Esophagus muscularis mucosa (tissue), 4 donors: ENCODE data around the gene ST8SIA2. TPM values are rescaled to one million over a fixed set of nuclear protein-coding genes. Genes with fewer than 3 reads are reported as not detected.

Source experiments
- DNase-seq: peaks from one replicate; pipeline ENCODE4 v3.0.0-alpha.2; 2017; ENCODE audit errors: extremely low spot score
- H3K27ac ChIP-seq, 4 donors: fragments of 200-600 bp; sonication (generic); replicated peaks in 1 of 4; 1 replicate in 3 of 4; 2 replicates in 1 of 4; pipeline ENCODE4 v1.5.1; 2016 to 2019; ENCODE audit warnings: mild to moderate bottlenecking in 1 of 4
- H3K27me3 ChIP-seq, 4 donors: fragments of 200-600 bp; sonication (generic); one replicate each; pipeline versions ENCODE4 v1.5.1 to v1.6.0; 2016 to 2019
- H3K36me3 ChIP-seq, 4 donors: fragments of 200-600 bp; sonication (generic); one replicate each; pipeline ENCODE4 v1.5.1; 2016 to 2019
- H3K4me1 ChIP-seq, 4 donors: fragments of 200-600 bp; sonication (generic); one replicate each; pipeline ENCODE4 v1.5.1; 2016 to 2019
- H3K4me3 ChIP-seq, 4 donors: fragments of 200-600 bp; sonication (generic); 1 replicate in 2 of 4; 2 replicates in 2 of 4; pipeline ENCODE4 v1.5.1; 2016 to 2019; ENCODE audit warnings: mild to moderate bottlenecking in 4 of 4, moderate library complexity in 1 of 4
- H3K9me3 ChIP-seq, 4 donors: fragments of 200-600 bp; sonication (generic); 1 replicate in 3 of 4; 2 replicates in 1 of 4; pipeline ENCODE4 v1.5.1; 2016 to 2019
- EP300 ChIP-seq: sonication (generic); formaldehyde crosslinking; IDR thresholded peaks from one replicate; pipeline ENCODE4 v1.6.1; 2017; ENCODE audit warnings: antibody characterized with exemption
- POLR2A ChIP-seq: fragments of 450-650 bp; IDR thresholded peaks from one replicate; pipeline ENCODE4 v1.6.1; 2017; ENCODE audit warnings: antibody characterized with exemption, moderate library complexity, mild to moderate bottlenecking, low read depth
- POLR2AphosphoS5 ChIP-seq, 2 donors: sonication (generic); formaldehyde crosslinking; IDR thresholded peaks; one replicate each; pipeline ENCODE4 v1.6.1; 2017; ENCODE audit warnings: antibody characterized with exemption in 2 of 2
- WGBS: methylation state at CpG from one replicate; pipeline ENCODE4 v1.1.5; 2018; 5-methylcytosine and 5-hydroxymethylcytosine counted together
- intact Hi-C: fragments of 100-400 bp; cut with DNase I; formaldehyde crosslinking; loops from one replicate; pipeline ENCODE4 v1.15.1; 2023
- total RNA-seq, 4 donors: library from RNA; depleted of rRNA; stranded (reverse); fragments of >200 nt; gene quantifications; one replicate each; pipeline versions ENCODE4 v1.1.0 to v1.2.1, GENCODE V29; 2016
- TF ChIP-seq, protein P1 (sequence below), 3 experiments: fragments of 200-600 bp in 2 of 3; fragments of 450-650 bp in 1 of 3; sonication (generic) in 2 of 3; IDR thresholded peaks; one replicate each; pipeline ENCODE4 v1.5.1; 2017 to 2019; ENCODE audit warnings: antibody characterized with exemption in 3 of 3, mild to moderate bottlenecking in 2 of 3, moderate library complexity in 1 of 3

ST8SIA2 gene
- total RNA-seq, 4 donors from 2014 or later: 0.13 to 0.57 (median 0.50) TPM; not detected in 1

- no peaks in the 10 kb centered on the region for H3K36me3 ChIP-seq
- intact Hi-C loops: no loop called here
- H3K4me1 ChIP-seq: no peaks in the 10 kb centered on the region
- H3K9me3 ChIP-seq: no peaks in the 10 kb centered on the region
- H3K27me3 ChIP-seq: peaks cover 0 to 3% (median 0%) of the 10 kb centered on the region in 4 donors
- H3K27ac ChIP-seq: no peak overlapping the region
- WGBS: 75% methylated on average over 10 of the region's 10 CpGs
- TF ChIP-seq, protein P1, sequence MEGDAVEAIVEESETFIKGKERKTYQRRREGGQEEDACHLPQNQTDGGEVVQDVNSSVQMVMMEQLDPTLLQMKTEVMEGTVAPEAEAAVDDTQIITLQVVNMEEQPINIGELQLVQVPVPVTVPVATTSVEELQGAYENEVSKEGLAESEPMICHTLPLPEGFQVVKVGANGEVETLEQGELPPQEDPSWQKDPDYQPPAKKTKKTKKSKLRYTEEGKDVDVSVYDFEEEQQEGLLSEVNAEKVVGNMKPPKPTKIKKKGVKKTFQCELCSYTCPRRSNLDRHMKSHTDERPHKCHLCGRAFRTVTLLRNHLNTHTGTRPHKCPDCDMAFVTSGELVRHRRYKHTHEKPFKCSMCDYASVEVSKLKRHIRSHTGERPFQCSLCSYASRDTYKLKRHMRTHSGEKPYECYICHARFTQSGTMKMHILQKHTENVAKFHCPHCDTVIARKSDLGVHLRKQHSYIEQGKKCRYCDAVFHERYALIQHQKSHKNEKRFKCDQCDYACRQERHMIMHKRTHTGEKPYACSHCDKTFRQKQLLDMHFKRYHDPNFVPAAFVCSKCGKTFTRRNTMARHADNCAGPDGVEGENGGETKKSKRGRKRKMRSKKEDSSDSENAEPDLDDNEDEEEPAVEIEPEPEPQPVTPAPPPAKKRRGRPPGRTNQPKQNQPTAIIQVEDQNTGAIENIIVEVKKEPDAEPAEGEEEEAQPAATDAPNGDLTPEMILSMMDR (IDR thresholded peaks at IDR 0.05): no peak
- no peak for TF ChIP-seq POLR2AphosphoS5 (IDR thresholded peaks at IDR 0.05)
- TF ChIP-seq POLR2A: no peak
- no peak for TF ChIP-seq EP300
- no peak for DNase-seq
- H3K4me3 ChIP-seq: no peak overlapping the region
Measured at GRCh38 chr15:92361321-92362000, 32.2 kb upstream of the ST8SIA2 start.

GRCh38 chr15:92362001-92362350 lies 31.7 kb upstream of the ST8SIA2 start:
- H3K27me3 ChIP-seq: peaks cover 0 to 3% (median 0%) of the 10 kb centered on the region in 4 donors
- intact Hi-C loops: no loop called here
- no peak overlapping the region for H3K4me3 ChIP-seq
- DNase-seq: no peak
- H3K27ac ChIP-seq: no peak overlapping the region
- TF ChIP-seq POLR2AphosphoS5 (IDR thresholded peaks at IDR 0.05) (no peak), POLR2A (no peak), EP300 (no peak)
- TF ChIP-seq, protein P1 (IDR thresholded peaks at IDR 0.05): no peak
- WGBS: 83% methylated on average over 3 of the region's 3 CpGs
- no peaks in the 10 kb centered on the region for H3K9me3 ChIP-seq
- no peaks in the 10 kb centered on the region for H3K36me3 ChIP-seq
- no peaks in the 10 kb centered on the region for H3K4me1 ChIP-seq

- DNase-seq: no peak
- 27% methylated on average over 6 of the region's 6 CpGs for WGBS
- H3K9me3 ChIP-seq: no peaks in the 10 kb centered on the region
- no peaks in the 10 kb centered on the region for H3K4me1 ChIP-seq
- peaks cover 0 to 3% (median 0%) of the 10 kb centered on the region in 4 donors for H3K27me3 ChIP-seq
- no peak for TF ChIP-seq POLR2A
- no peak for TF ChIP-seq POLR2AphosphoS5 (IDR thresholded peaks at IDR 0.05)
- no peak overlapping the region for H3K4me3 ChIP-seq
- no peak overlapping the region for H3K27ac ChIP-seq
- H3K36me3 ChIP-seq: no peaks in the 10 kb centered on the region
- intact Hi-C loops: no loop called here
Measured at GRCh38 chr15:92365084-92365483, 28.6 kb upstream of the ST8SIA2 start.

- no peak for TF ChIP-seq EP300
- TF ChIP-seq, protein P1 (IDR thresholded peaks at IDR 0.05): no peak
- no peak for TF ChIP-seq POLR2A
- TF ChIP-seq POLR2AphosphoS5 (IDR thresholded peaks at IDR 0.05): no peak
- peaks cover 0 to 3% (median 0%) of the 10 kb centered on the region in 4 donors for H3K27me3 ChIP-seq
- no peaks in the 10 kb centered on the region for H3K4me1 ChIP-seq
- H3K4me3 ChIP-seq: no peak overlapping the region
- no peaks in the 10 kb centered on the region for H3K36me3 ChIP-seq
- DNase-seq: no peak
- no peaks in the 10 kb centered on the region for H3K9me3 ChIP-seq
- 79% methylated on average over 3 of the region's 3 CpGs for WGBS
- H3K27ac ChIP-seq: no peak overlapping the region
- intact Hi-C loops: no loop called here
Measured at GRCh38 chr15:92365906-92366305, 27.8 kb upstream of the ST8SIA2 start.

- TF ChIP-seq, protein P1 (IDR thresholded peaks at IDR 0.05): no peak
- no peak for TF ChIP-seq POLR2A
- TF ChIP-seq EP300: no peak
- TF ChIP-seq POLR2AphosphoS5 (IDR thresholded peaks at IDR 0.05): no peak
- H3K27me3 ChIP-seq: peaks cover 0 to 3% (median 0%) of the 10 kb centered on the region in 4 donors
- H3K27ac ChIP-seq: no peak overlapping the region
- H3K36me3 ChIP-seq: no peaks in the 10 kb centered on the region
- no peaks in the 10 kb centered on the region for H3K9me3 ChIP-seq
- 89% methylated on average over 5 of the region's 5 CpGs for WGBS
- no peaks in the 10 kb centered on the region for H3K4me1 ChIP-seq
- DNase-seq: no peak
- intact Hi-C loops: no loop called here
- no peak overlapping the region for H3K4me3 ChIP-seq
Measured at GRCh38 chr15:92366381-92366780, 27.3 kb upstream of the ST8SIA2 start.
